HPDE6-E6E7 (cell line): Measurements from ENCODE around the gene CDC42BPA.
"Not testable (repeated sequence)": the region's sequence is repeated elsewhere in the genome, so short reads cannot be mapped to it uniquely, and the experiment has no call there.

ENCODE experiments used
- DNase-seq: peaks from one replicate; pipeline ENCODE4 v3.0.0; 2011; ENCODE audit warnings: missing footprints; ENCODE audit errors: extremely low spot score

The CDC42BPA gene

DNA sequence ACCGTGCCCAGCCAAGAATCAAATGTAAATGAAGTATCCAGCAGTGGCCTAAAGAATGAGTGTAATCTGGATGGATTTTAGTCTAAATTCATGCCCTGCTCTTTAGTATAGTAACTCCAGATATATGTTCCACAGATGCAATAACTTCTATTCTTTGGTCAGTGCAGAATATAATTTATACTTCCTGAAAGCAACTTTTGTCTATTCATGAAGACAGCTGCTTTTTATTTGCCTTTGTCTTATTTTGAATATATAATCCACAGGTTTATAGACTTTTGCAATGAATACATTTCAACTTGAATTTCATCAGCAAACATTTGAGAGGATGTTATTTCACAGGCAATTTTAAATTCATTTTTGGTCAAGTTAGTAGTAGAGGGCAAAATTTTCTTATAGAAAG, 54.4 kb downstream of the CDC42BPA start:
- DNase-seq: no peak

DNA sequence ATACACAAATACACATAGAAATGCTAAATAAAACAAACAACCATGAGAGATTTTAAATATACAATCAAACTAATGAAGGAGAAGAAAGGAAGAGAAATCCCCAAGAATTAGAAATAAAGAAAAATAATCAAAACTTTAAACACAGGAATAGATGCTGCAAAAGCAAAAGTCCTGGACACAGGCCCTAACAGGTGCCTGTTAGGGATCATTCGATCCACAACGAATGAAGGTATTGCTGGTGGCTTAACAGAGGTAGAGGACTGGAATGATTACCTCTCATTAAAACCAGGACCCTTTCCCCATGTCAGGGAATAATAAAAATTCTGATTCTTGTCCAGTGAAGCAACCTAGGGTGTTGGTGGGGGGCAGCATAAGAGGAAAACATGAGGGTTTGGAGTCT, 56.8 kb downstream of the CDC42BPA start:
- DNase-seq: no peak

DNA sequence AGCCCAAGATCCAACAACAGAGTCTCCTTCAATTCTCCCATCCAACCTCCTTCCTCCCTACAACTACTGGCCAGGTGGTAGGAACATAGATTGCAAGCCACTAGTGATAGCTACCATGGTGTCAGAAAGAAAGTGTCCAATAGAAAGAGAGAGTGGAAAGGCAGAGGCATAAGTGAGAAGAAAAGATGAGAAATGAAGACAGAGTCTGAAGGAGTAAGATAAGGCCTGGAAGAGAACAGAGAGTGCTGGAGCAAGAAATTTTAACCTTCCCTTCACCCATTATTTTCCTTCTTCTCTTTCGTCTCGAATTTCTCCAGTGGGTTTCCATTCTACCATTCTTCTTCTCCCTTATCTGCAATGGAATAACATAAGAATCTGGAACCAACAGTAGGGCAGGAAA, 57.9 kb downstream of the CDC42BPA start:
- DNase-seq: no peak

DNA sequence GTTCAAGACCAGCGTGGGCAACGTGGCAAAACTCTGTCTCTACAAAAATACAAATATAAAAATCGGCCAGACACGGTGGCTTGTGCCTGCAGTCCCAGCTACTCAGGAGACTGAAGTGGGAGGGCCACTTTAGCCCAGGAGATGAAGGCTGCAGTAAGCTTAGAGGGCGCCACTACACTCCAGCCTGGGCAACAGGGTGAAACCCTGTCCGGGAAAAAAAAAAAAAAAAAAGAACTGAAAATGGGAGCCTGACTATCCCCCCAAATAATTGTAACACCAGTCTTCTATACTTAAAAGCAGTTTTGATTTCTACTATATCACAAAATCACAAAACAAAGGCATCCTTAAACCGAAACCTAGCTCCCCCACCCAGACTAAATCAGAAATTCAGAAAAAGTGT, 60.3 kb downstream of the CDC42BPA start:
- no peak for DNase-seq

DNA sequence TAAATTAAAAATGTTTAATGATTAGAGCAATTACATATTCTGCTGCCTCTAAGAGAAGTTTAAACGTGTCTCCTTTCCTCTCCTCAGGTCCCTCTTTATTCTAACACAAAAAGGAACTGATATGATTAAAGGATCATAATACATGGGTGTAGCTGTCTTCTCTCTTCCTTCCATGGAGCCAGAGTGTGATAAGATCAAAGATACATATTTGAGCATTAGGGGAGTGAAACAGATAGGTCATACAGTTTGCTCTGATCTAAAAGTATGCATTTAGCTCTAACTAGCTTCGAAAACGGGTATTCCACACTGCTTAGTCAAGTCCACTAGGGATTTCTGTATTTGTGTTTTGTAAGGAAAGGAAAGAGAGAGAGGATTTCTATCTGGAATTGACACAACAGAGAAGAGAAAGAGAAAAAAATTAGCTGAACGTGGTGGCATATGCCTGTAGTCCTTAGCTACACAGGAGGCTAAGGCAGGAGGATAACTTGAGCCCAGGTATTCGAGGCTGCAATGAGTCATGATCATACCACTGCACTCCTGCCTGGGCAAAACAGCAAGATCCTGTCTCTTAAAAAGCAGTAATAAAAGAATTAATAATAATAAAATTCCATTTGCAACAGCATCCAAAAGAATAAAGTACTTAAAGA, 63.1 kb downstream of the CDC42BPA start:
- no peak for DNase-seq

DNA sequence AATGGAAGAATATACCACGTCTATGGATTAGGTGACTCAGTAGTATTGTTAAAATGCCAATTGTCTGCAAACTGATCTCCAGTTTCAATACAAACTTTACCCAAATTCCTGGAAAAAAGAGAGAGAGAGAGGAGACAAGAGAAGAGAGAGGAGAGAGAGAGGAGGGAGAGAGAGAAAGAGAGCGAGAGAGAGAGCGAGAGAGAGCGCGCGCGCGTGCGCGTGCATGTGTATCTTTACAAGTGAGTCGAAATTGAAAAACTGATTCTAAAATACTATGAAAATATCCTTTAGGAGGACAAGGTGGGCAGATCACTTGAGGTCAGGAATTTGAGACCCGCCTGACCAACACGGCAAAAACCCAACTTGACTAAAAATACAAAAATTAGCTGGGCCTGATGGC, 65.2 kb downstream of the CDC42BPA start:
- DNase-seq: no peak

DNA sequence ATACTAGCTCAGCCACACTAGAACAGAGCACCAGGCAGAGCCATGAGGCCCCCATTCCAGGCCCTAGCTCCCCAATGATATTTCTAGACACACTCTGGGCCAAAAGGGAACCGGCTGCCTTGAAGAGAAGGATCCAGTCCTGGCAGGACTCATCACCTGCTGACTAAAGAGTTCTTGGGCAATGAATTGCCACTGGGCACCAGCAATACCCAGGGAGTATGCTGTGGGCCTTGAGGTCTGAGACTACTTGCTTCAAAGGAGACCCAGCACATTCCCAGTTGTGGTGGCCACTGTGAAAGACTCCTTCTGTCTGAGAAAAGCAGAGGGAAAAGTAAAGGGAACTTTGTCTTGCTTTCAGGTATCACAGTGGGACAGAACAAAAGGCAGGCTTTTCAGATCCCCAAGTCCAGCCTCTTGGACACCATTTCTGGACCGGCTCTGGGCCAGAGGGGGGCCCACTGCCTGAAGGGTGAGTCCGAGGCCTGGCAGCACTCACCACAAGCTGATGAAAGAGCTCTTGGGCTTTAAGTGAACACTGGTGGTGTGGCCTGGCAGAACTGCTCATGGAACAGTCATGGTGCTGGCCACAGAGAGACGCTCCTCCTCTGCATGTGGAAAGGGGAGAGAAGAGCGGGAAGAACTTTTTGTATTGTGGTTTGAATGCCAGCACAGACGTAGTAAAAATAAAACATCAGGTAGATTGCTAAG, 72.5 kb downstream of the CDC42BPA start:
- no peak for DNase-seq

DNA sequence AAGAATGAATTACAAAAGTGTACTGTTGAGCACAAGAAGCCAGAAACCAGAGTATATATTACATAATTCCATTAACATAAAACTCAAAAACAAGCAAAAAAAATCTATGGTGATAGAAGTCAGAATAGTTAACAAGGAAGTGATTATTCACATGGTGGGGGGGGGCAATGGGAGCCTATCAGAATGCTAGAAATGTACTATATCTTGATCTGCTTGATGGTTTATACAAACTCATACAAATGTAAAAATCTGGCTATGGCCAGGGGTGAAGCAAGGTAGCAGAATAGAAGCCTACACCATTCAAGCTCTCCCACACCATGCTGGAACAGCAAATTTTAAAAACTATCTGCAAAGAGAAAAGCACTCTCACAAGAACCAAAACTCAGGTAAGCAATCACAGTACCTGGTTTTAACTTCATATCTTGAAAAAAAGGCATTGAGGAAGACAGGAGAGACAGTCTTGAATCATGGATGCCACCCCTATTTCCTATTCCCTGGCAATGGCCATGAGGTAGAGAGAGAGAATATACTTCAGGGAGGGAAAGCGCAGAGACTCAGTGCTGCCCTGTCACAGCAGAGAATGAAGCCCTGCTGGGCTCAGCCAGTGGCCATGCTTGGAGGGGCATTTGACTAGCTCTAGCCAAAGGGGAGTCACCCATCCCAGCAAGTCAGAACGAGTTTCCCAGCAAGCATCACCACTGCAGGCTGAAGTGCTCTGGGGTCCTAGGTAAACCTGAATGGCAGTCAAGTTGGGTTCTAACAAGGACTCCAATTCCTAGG, 73.8 kb downstream of the CDC42BPA start:
- no peak for DNase-seq

DNA sequence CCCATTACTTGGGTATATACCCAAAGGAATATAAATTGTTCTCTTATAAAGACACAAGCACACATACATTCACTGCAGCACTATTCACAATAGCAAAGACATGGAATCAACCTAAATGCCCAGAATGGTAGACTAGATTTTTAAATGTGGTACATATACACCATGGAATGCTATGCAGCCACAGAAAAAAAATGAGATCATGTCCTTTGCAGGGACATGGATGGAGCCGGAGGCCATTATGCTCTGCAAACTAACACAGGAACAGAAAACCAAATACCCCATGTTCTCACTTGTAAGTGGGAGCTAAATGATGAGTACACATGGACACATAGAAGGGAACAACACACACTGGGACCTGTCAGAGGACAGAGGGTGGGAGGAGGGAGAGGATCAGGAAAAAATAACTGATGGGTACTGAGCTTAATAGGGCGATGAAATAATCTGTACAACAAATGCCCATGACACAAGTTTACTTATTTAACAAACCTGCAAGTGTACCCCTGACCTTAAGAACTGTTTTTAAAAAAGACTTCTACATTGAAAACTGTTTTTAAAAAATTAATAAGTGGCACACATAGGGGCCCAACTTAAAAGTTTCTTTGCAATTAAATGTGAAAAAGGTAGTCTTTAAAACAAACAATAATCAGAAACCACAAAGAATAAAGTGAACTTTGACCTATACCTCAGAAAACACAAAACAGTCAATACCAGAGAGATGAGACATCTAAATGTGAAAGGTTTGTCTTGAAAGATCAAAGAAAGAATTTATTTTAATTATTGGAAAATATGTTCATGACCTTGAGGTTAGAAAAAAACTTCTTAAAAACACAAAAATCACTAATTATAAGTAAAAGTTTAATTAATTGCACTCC, 75.2 kb downstream of the CDC42BPA start:
- DNase-seq: no peak

DNA sequence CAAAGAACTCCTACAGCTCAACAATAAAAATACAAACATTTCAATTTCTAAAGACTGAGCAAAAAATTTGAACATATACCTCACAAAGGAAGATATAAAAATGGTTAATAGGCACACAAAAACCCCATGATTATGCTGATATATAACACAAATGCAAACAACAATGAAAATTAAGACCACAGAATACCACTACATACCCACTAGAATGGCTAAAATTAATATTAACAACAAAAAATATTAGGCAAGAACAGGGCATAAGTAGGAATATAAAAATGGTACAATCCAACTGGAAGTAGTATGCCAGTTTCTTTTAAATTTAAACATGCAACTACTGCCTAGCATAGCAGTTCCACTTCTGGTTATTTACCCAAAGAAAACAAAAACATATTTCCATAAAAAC, 77.3 kb downstream of the CDC42BPA start:
- DNase-seq: no peak

DNA sequence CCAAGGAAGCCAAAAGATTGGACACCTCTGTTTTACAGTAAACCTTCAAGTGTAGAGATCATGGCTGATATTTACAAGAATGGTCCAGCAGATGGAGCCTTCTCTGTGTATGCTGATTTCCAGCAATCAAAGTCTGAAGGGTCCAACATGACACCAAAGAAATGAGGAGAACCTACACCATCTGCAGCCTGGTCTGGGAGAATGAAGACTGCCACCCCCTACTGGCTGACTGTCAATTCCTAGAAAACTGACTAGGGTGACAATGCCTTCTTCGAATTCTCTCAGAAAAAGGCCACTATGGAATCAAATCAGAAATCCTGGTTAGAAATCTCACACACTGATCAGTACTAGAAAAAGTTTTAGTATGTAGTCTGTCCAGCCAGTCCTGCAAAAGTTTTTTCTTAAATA, 83.3 kb downstream of the CDC42BPA start:
- peak; percentile 43 for DNase-seq

DNA sequence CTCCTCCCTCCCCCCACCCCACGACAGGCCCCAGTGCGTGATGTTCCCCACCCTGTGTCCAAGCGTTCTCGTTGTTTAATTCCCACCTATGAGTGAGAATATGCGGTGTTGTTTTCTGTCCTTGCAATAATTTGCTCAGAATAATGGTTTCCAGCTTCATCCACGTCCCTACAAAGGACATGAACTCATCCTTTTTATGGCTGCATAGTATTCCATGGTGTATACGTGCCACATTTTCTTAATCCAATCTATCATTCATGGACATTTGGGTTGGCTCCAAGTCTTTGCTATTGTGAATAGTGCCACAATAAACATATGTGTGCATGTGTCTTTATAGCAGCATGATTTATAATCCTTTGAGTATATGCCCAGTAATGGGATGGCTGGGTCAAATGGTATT, 87.2 kb downstream of the CDC42BPA start:
- DNase-seq: not testable (repeated sequence)

DNA sequence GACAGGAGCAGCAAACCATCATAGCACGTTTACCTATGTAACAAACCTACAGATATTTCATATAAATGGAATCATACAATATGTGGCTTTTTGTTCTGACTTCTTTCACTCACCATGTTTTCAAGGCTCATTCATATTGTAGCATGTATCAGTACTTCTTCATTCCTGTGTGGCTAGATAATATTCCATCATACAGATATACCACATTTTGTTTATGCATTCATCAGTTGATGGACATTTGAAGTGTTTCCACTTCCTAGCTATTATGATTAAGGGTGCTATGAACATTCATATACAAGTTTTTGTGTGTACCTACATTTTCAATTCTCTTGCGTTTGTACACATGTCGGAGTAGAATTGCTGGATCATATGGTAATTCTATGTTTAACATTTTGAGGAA, 90.1 kb downstream of the CDC42BPA start:
- DNase-seq: no peak

DNA sequence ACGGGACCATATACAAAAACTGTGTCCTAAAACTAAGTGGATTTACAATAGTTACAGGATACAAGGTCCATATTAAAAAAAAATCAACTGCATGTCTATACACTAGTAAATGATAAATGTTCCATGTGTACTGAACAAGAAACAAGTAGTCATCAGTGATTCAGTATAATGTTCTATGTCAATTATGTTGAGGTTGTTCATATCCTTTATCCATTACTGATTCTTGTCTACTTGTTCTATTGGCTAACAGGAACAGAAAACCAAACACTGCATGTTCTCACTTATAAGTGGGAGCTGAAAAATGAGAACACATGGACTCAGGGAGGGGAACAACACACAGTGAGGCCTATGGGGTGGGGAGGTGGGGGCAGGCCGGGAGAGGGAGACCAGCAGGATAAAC, 90.5 kb downstream of the CDC42BPA start:
- DNase-seq: no peak

DNA sequence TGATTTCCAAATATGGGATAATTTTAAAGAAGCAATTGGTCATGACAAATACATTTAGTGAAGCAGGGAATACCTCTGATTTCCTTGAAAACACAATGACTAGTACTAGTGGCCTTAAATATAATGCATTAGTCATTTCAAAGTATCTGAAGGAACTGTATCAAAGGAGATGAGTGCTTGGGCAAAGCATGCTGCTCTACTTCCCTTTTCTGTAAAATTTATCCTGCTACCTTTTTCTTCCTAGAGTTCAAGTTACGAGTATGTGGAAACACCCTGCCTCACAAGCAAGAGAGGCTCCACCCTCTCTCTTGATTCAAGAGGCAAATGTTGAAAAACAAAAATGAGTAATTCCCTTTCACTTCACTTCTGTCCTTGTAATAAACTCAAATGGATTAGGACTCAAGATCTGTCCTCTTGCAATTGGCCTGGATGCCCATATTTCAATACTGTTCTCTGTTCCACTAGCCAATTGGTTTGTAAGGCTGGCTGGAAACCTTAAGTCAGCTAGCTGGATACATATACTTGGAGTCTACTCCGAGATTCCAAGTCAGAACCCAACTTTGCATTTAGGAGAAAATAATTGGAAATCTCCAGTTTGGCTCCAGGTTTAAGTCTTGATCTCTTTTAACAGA, 92.5 kb downstream of the CDC42BPA start:
- DNase-seq: peak; percentile 50

DNA sequence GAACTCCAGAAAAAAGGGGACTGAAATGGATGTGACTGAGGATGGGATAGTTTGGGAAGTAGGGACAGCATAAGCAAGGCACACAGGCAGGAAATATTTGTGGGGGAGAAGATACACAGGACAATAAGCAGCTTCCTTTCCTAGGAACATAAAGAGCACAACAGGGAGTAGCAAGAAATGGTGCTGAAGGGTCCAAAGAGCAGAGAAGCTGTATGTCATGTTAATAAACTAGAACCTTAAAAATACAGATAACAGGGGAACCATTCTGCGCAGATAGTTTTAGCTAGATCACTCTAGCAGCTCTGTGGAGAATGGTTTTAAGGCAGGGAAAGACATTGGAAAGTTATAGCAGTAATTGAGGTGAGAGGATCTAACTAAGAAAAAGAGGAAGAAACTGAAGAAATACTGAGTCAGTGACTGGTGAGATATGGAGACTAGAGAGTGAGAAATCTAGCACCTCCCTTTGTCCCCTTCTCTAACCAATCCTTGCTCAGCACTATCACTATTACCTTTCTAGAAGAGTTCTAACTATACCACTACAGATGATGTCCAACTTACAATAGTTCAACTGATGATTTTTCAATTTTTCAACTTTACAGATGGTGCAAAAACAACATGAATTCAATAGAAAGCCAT, 95.0 kb downstream of the CDC42BPA start:
- no peak for DNase-seq

DNA sequence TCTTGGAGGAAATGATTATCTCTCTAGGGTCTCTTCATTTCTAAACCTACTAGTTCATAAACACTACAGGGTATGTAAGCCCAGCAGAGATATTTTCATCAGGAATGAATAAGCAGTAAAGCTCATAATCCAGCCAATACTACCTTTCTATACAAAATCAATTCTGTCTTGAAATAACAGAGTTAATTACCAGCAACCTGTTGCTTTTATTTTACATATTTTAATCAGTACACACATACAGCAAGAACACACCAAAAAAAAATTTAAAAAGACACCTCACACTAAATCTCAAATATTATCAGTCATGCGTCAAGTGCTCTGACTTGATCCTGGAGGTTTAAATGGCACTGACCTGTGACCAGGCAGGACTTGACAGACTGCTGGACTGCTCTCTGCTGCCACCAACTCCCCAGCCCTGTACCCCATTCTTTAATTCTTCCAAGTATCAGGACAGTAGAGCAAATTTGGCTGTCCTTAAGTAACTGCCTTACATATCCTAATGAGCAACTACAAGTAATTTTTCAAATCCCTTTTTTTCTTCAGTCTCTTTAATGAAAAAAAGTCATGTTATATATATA, 98.5 kb downstream of the CDC42BPA start:
- DNase-seq: no peak

DNA sequence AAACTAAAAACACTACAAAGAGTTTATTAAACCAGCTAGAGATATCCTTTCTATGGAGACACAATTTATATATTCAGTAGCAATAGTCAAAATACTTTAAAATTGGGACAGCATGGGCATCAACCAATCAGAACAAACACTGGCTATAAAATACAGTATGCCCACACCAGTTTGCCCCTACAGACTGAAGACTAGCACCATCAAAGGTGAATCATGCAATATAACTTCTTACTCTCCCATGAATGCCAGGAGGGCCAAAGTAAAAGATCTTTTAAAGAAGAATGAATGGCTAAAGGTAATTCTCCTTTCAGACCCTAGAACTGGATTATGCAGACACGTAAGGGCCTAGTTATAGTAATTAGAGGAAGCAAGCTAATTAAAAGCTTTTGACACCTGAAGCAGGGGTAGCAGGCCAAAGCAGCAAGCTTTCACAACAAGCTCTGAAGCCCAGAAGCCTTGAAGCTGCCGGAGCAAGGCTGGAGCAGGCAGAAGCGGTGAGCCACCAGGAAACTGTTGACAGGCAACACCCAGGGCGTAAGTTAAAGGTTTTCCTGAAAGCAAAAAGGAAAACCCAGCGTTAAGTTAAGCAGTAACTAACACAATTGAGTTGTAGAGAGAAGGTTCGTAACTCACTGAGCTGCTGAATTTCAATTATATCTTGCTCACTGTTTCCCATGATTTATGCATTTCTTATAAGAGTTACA, 99.3 kb downstream of the CDC42BPA start:
- no peak for DNase-seq

DNA sequence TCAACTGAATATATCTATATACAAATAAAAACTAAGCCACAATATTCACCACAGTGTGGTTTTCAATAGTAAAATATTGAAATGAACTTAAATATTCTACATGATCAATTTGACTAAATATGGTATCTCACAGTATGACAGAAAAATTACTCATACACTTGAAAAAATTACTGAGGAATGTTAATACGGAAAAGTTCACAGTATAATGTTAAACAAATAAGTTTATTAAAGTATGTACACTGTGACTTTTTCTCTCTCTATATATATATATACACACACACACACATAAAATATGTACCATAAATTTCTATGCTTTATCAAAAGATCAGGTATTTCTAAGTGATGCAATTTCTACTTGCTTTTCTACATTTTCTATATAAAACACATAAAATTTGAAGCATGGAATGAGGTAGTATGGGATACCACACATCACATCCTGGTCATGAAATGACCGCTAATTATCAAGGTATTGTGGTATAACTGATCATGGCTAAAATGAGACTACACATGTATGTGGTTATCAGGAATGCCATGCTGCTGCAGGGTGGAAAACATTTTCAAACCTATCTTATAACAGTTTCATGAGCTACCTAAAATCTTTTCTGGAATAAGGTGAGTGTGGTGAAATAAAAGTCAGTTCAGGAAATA, 102.3 kb downstream of the CDC42BPA start:
- DNase-seq: no peak
